ENCODE data around the gene PRR23E.

The PRR23E gene

GRCh38 chr3:127209840-127210653 is 17.1 kb downstream of the PRR23E start:
- peak overlapping the region; percentile 68 for H3K27ac ChIP-seq
- 0 out of 2 replicates have a peak, but pooled peaks have one; percentile 21 for TF ChIP-seq CTCF (IDR thresholded peaks at IDR 0.05; ENCODE audit: low read depth, low read length)
- DNase-seq, result peak; percentile 88
- H3K27me3 ChIP-seq (ENCODE audit: insufficient read depth, low read depth, severe bottlenecking), result no peaks in the 10 kb centered on the region
- no peaks in the 10 kb centered on the region for H3K36me3 ChIP-seq
- no peak overlapping the region for H3K4me3 ChIP-seq (ENCODE audit: low read depth, low read length)
- H3K9me3 ChIP-seq (ENCODE audit: severe bottlenecking), result no peaks in the 10 kb centered on the region

GRCh38 chr3:127210654-127210943 is 17.7 kb downstream of the PRR23E start:
- peak overlapping the region; percentile 68 for H3K27ac ChIP-seq
- H3K9me3 ChIP-seq (ENCODE audit: severe bottlenecking), result no peaks in the 10 kb centered on the region
- H3K36me3 ChIP-seq, result no peaks in the 10 kb centered on the region
- no peaks in the 10 kb centered on the region for H3K27me3 ChIP-seq (ENCODE audit: insufficient read depth, low read depth, severe bottlenecking)
- TF ChIP-seq CTCF (IDR thresholded peaks at IDR 0.05; ENCODE audit: low read depth, low read length), result no peak
- no peak overlapping the region for H3K4me3 ChIP-seq (ENCODE audit: low read depth, low read length)
- no peak for DNase-seq

- no peak for DNase-seq
- no peaks in the 10 kb centered on the region for H3K9me3 ChIP-seq (ENCODE audit: severe bottlenecking)
- TF ChIP-seq CTCF (IDR thresholded peaks at IDR 0.05; ENCODE audit: low read depth, low read length), result no peak
- no peaks in the 10 kb centered on the region for H3K36me3 ChIP-seq
- no peak overlapping the region for H3K4me3 ChIP-seq (ENCODE audit: low read depth, low read length)
- H3K27ac ChIP-seq, result no peak overlapping the region; the same call in 1 of the 2 replicates
- no peaks in the 10 kb centered on the region for H3K27me3 ChIP-seq (ENCODE audit: insufficient read depth, low read depth, severe bottlenecking)
Observed at GRCh38 chr3:127211118-127212060, 18.5 kb downstream of the PRR23E start.

- Histone ChIP-seq H3K4me3 (ENCODE audit: low read depth, low read length) (no peak overlapping the region), H3K36me3 (no peaks in the 10 kb centered on the region), H3K27me3 (ENCODE audit: insufficient read depth, low read depth, severe bottlenecking) (no peaks in the 10 kb centered on the region), H3K9me3 (ENCODE audit: severe bottlenecking) (no peaks in the 10 kb centered on the region), H3K27ac (no peak overlapping the region)
- no peak for DNase-seq
- no peak for TF ChIP-seq CTCF (IDR thresholded peaks at IDR 0.05; ENCODE audit: low read depth, low read length)
Observed at GRCh38 chr3:127212231-127212630, 19.3 kb downstream of the PRR23E start.

GRCh38 chr3:127212711-127213110 is 19.8 kb downstream of the PRR23E start:
- no peak for DNase-seq
- Histone ChIP-seq H3K36me3 (no peaks in the 10 kb centered on the region), H3K27ac (no peak overlapping the region), H3K27me3 (ENCODE audit: insufficient read depth, low read depth, severe bottlenecking) (no peaks in the 10 kb centered on the region), H3K9me3 (ENCODE audit: severe bottlenecking) (no peaks in the 10 kb centered on the region), H3K4me3 (ENCODE audit: low read depth, low read length) (no peak overlapping the region)
- TF ChIP-seq CTCF (IDR thresholded peaks at IDR 0.05; ENCODE audit: low read depth, low read length), result no peak
